GM18519 (cell line): ENCODE data around the gene C3orf70.

Source experiments
- ATAC-seq: cut with Tn5 transposase; IDR thresholded peaks from one replicate; pipeline ENCODE4 v1.9.1; 2021; ENCODE audit warnings: mild to moderate bottlenecking, moderate library complexity; ENCODE audit not compliant: unreplicated experiment, low FRiP score

C3orf70 gene, protein sequence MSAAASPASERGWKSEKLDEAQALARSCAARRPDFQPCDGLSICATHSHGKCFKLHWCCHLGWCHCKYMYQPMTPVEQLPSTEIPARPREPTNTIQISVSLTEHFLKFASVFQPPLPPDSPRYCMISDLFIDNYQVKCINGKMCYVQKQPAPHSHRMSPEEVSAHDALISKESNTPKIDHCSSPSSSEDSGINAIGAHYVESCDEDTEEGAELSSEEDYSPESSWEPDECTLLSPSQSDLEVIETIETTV

DNA sequence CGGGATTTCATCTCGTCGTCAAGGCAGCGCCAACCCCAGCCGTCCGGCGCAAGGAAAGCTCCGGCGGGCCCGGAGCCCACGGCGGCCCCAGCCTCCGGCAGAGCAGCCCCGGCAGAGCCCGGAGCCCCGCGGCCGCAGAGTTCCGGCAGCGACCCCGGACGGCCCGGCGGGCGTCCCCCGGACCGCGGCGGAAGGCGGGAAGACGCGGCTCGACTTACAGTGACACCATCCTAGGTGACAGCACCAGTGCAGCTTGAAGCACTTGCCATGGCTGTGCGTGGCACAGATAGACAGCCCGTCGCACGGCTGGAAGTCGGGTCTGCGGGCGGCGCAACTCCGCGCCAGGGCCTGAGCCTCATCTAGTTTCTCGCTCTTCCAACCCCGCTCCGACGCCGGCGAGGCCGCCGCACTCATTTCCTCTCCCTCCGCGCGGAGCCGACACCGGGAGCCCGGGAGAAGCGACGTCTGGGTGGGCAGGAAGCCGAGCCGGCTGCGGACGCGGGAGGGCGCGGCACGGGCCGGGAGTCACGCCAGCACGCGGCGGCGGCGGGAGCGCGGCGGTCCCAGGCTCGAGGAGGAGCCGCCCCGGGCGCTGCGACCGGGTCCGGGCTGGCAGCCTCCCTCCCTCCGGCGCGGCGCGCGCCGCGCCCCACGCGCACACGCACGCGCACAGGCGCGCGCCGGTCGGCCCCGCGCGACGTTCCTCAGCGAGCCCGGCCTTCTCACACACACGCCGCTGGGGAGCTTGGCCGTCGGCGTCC, at the start of gene C3orf70:
TSS of gene C3orf70 (minus strand) at position 651 of the 761 bp plus-strand sequence. CDS start at position 414, 237 bp downstream.
- no peak for ATAC-seq

DNA sequence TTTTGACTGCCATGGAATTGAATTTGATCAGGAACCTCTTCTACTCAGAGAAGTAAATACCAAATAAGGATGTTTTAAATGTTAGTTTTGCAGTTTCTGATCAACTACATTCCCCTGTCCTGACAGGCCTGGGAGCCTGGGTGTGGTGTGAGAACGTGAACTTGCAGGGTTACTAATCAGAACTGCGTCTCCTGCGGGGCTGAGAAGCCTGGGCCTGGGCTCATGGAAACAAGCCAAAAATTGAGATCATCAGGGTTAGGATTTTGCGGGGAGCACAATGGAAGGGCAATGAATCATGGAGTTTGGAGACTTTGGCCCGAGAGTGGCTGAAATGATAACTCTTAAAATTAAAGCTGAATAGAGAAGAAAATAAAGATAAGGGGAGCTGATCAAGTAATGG, 47.8 kb upstream of the C3orf70 start:
- no peak for ATAC-seq

DNA sequence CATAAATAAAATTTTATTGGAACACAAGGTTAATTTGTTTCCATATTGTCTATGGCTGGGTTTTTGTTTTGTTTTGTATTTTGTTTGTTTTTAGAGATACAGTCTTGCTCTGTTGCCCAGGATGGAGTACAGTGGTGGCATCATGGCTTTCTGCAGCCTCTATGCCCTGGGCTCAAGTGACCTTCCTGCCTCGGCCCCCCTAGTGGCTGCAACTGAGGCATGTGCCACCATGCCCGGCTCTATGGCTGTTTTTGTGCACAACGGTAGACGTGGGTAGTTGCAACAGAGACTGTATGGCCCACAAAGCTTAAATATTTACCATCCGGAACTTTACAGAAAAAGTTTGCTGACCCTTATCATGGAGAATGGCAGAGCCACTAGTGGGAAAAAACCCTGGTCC, 46.8 kb upstream of the C3orf70 start:
- ATAC-seq: no peak

DNA sequence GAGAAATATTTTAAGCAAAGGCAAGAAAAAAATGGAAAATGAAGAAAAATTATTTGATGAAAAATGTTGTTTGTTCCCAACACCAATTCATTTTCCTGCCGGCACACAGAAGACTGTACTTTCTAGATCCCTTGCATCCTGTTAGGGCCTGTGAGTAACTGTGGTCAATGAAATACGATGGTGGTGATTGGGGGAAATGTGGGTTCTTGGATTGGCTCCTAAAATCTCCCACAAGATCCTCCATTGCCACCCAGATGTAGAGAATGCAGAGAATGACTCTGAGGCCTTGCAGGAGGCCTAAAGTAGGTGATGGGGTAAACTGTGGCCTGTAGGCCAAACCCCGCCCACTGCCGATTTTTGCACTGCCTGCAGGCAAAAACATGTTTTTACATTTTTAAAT, 46.3 kb upstream of the C3orf70 start:
- ATAC-seq: no peak

DNA sequence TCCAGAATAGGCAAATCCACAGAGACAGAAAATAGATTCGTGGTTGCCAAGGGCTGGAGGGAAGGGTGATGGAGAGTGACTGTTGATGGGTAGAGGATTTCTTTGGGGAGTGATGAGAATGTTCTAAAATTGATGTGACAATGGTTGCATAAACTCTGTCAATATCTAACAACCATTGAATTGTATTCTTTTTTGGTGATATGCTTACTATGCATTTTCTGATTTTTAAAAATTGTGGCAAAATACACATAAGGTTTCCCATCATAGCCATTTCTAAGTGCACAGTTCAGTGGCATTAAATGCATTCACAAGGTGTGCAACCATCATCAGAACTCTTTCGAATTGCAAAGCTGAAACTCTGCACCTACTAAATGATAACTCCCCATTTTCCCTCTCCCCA, 44.2 kb upstream of the C3orf70 start:
- ATAC-seq: no peak

DNA sequence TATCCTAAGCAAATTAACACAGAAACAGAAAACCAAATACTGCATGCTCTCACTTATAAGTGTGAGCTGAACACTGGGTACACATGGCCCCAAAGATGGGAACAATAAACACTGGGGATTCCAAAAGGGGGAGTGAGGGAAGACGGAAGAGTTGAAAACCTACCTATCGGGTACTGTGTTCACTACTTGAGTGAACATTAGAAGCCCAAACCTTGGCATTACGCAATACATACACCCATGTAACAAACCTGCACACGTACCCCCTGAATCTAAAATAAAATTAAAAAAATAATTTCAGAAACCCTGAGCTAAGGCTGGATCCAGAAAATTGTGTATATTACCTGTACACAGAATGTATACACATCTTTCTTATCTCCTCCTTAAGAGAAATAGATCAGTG, 42.8 kb upstream of the C3orf70 start:
- ATAC-seq: no peak

DNA sequence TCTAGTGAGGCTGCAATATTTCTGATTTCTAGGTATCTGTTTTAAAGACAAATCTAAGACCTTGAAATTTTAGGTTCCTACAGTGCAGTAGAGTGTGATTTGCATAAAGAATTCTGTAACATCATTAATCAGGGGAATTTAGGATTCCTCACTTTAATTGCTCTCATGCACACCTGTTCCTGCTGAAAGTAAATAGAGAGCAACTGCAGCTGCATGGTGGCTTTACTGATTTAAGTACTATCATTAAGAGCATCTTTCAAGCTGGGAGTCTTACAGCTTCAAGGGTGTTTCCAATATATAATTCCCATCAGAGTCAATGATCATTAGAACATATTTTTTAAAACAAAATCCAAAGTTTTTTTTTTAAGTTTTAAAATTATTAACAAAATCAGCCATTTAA, 36.0 kb upstream of the C3orf70 start:
- ATAC-seq: no peak

DNA sequence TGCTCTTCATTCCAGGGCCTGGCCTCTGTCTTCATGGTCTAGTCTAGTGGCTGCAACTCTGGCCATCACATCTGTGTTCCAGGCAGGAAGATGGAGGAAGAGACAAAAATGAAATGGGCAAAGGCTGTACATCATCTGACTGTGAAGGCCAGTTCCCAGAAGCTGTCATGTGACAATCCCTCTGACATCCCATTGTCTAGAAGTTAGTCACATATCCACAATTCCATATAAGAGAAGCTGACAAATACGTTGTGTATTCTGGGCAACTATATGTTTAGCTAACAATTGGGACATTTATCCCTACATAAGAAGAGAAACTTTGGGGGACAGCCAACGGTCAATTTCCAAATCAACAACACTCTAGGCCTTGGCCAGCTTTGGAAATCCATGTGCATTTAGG, 34.5 kb upstream of the C3orf70 start:
- ATAC-seq: no peak

DNA sequence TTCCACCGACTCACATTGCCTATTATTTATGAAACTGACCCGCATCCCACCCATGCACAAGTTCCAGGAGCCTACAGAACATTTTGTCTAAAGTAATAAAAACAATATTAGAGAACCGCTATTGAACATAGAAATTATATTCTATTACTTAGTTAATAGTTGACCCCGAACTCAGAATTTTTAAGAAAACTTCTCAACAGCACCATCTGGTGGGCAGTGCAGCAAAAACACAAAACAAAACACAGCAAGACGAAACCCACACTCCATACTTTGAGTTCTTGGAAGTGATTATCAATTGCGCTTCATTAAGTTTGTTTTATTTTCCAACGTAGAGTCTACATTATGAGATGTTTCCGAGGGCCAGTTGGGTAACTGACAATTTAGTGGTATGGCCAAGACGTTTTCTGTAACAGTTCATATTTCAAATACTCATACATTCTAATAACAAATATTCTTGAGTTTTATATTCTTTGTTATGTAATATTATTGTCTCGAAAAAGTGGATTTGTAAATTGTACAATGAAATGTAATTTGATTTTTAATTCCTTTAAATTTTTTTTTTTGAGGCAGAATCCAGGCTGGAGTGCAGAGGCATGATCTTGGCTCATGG, 24.0 kb upstream of the C3orf70 start:
- no peak for ATAC-seq

DNA sequence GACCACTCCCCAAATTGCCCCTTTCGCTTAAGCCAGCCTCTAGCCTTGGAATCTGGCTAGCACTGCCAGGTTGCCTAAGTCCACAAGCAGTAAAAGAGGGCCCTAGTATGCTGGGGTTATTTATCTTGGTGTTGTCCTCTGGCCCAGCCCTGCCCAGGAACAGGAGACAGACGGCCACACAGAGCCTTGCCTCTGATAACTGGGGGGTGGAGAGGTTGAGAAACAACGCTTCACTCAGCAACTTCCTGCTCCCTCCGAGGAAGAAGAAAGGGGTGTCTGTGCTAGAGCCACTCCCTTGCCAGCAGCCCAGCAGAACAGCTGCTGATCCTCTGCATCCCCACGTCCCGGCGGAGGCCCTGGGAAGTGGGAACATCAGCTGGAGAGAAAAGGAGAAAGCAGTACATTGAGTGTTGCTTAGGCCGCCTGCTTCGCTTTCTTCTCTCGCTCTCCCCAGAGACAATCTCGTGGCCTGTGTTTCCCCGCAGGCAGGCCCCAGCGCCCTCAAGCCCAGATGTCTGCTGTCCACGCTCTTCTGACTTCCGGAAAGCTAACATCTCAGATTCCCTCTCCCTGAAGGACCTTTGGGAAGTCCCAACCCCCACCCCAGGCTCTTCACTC, 22.6 kb upstream of the C3orf70 start:
- ATAC-seq: no peak

DNA sequence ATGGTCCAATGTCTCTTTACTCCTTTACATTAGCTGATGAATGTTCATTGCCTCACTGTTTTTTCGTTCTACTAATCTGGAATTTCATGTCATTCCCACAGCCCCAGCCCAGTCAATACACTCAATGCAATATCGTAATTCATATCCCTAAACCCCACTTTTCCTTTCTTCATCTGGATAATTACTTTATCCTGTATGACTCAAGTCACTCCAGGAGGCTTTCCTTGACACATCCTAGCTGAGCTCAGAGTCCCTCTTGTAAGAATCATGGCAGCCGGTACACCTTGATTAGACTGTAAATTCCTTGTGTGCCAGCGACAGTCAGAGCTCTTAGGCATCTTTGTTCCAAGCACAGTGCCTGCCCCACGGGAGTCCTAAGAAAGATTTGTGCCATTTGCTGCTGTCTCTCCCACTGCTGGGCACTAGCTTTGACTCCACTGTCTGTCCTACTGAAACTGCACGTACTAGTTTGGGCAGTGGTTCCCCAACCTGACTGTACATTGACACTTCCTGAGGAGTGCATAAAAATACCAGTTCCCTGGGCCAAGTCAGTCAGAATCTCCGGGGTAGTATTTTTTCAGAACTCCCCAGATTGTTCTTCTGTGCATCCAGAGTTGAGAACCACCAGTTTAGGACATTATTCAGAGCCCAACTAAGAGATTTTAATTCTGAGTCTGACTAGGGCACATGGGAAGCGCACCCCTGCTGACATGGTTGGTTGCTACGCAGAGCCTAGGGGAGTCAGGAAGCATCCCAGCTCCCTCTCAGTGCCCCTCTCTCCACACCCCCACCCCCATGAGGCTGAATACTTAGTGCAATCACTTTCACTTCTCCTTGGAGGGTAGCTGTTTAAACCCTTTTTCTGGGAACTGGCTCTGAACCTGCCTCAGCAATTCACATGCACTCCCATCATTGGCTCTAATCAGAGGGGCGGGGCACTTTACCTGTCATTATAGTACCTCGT, 19.5 kb upstream of the C3orf70 start:
- no peak for ATAC-seq

DNA sequence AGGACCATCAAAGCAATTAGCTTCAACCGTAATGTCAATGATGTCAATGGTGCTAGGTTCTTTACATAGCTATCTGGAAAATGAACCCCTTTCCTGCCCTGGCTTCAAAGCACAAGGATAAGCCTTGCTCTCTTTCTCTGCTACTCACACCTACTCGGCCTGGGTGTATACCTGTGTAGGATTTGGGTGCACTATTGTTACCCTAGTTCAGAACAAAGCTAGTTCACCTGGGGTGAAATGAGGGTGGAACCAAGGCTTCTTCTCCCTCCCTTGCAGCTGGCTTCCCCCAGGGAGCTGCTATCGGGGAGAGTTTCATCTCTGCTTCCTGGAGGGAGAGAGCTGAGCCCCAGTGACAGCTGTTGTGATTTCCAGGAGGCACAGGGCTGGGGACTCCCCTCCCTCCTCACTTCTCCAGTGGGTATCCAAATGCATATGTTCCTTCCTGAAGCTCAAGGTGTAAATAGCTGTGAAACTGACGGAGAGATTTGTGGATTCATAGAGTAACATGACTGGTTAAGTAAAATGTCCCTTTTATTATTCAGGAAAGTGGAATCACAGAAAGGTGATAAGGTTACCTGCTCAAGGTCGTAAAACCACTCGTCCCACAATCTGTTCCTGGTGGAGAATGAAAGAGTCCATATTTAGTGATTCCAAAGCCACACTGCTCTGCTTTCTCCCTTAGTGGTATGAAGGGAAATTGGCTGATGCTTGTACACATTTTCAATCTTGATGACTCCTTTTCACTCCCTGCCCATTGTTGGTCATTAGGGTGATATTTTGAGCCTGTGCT, 11.8 kb upstream of the C3orf70 start:
- ATAC-seq: no peak

DNA sequence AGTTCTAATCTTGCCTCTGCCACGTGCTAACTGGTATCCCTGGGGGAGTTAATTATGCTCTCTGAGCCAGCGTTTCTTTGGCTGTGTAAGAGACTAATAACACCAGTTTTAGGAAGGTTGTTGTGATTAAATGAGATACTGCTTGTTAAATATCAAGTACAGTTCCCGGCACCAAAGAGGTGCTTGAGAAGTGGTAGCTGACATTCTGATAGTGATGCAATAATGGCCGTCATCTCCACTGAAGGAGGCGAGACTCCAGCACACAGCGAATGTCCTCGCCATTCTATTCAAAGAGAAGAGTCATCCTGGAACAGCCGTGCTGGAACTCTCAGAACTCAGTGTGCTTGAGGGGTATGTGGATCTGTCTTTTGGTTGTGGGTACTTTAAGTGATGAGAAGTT, 9.8 kb upstream of the C3orf70 start:
- no peak for ATAC-seq

DNA sequence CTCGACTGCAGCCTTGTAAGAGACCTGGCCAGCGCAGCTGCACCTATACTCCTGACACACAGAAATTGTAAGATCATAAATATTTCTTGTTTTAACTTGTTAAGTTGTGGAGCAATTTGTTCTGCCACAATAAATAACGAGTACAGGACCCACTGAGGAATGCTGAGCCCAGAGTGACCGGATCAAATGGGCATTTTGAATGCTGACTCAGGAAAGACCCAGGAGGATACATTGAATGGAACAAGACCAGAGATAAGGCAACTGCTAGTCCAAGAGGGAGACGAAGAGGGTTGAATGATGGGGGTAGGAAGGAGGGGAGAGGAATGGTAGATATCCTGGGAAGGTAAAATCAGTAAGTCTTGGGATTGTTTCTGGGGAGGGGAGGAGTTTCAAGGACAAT, 8.9 kb upstream of the C3orf70 start:
- ATAC-seq: no peak

DNA sequence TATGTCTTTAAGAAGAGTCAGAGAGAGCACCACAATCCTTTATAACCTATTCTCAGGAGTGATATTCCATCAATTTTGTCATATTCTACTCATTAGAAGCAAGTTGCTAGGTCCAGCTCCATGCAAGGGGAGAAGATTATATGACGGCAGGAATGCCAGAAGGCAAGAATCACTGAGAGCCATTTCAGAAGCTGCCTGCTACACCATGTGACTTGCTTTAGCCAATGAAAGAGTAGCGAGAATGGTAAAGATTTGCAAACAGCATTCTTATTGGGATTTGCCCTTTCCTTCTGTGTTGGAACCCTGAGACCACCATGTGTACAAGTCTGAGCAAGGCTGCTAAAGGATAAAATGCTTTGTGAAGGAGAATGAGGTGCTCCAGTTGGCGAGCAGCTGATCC, 4.5 kb upstream of the C3orf70 start:
- no peak for ATAC-seq

DNA sequence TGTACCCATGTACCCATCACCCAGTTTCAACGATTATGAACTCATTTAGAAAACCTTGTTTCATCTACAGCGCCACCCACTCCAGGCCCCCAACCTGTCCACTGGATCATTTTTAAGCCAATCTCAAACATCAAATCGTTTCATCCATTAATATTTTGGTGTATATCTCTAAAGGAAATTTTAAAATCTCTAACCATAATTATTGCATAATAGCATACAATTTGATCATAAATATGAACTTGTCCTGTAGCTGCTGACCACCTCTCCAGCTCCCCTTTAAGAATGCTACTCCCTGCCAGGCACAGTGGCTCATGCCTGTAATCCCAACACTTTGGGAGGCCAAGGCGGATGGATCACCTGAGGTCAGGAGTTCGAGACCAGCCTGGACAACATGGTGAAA, 2.8 kb upstream of the C3orf70 start:
- no peak for ATAC-seq

DNA sequence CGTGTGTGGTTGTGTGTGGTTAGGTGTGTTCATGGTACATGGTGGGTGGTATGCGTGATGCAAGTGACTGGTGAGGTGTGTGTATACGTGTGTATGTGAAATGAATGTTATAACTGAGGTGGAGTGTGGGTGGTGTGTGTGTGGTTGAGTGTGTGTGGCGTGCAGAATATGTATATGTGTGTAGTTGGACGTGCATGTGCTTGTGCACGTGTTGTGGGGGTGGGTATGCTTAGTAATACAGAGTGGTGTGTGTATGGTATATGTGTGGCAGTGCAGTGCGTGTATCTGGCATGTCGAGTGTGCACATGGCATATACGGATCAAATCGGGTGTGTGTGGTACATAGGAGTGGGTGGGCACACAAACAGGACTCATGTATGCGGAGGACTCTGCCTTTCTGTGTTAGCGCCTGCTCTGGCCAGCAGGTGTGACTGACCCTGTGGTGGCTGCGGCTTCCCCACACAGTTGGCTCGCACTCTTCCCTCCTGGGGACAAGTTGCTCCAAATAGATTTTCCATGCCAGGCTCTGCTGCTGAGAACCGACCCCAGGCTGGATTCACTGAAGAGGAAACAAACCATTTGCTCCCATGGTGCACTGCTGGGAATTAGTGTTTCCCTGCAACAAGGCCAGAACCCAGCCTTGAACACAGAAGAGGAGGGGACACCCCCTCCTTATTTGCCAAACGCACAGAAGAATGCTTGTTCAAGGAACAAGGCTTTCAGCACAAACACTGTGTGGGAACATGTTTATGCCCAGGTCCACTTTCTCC, 1.2 kb upstream of the C3orf70 start:
- no peak for ATAC-seq

DNA sequence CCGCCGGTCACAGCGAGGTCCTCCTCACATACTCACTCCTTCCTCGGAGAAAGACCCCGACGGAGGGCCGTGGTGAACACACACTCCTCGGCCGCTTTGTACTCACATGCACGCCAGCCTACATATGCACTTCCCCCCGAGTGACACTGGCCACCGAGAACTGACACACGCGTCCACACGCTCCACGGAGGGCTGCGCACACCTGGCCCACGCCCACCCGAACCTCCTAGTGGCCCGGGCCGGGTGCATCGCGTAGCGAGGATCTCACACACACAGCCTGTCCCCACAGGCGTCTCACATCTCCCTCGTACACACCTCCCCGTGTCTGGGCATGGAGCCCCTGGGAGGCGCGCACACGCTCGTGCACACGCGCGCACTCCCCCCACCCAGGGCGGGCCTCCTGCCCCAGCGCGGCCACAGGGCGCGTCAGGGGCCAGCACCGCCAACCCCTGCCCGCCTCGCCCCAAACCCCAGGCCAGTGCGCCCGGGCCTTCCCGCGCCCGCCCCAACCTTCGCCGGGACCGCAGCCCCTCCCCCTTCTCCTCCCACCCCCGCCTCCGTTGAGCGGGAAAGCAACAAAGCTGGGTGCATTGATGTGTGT, 411 bp upstream of the C3orf70 start:
- ATAC-seq: no peak
